GM12878 (cell line): ENCODE data around the gene ABCC1. TPM values are rescaled to one million over a fixed set of nuclear protein-coding genes. Genes with fewer than 3 reads are reported as not detected.

Experiments
- ATAC-seq: fragments of 200-7000 bp; cut with Tn5 transposase; 3 replicates; pipeline ENCODE4 v1.9.1; 2020; ENCODE audit warnings: mild to moderate bottlenecking, moderate library complexity
- BruUV-seq: library from RNA; stranded (reverse); fragments of 400-500 nt; replicated peaks from 2 replicates; lab custom pipeline; 2021; lab: Mats Ljungman, UMichigan
- CTCF ChIA-PET: fragments of 300-600 bp; sonication (Branson Sonifier 250); formaldehyde crosslinking; extraction: SDS; loops from one replicate; lab custom pipeline; 2021; ENCODE audit warnings: inconsistent platforms; lab: Yijun Ruan, JAX
- POLR2A ChIA-PET: fragments of 350-600 bp; formaldehyde crosslinking; extraction: SDS; loops from one replicate; lab custom pipeline; 2021; ENCODE audit warnings: inconsistent platforms; lab: Charles Lee
- RAD21 ChIA-PET: fragments of 300-600 bp; sonication (Branson Sonifier 250); formaldehyde crosslinking; loops from one replicate; lab custom pipeline; 2023; ENCODE audit warnings: antibody characterized with exemption; ENCODE audit not compliant: unreplicated experiment; lab: Charles Lee
- SMC1A ChIA-PET: fragments of 300-600 bp; sonication (Branson Sonifier 250); formaldehyde crosslinking; loops from one replicate; lab custom pipeline; 2023; ENCODE audit not compliant: unreplicated experiment, uncharacterized antibody; lab: Charles Lee
- DNase-seq: peaks from one replicate; pipeline ENCODE4 v3.0.0-alpha.2; 2011; ENCODE audit warnings: low read depth, low spot score
- FAIRE-seq: peaks from 3 replicates; lab custom pipeline; 2011; peaks lifted over from hg19 to GRCh38; lab: Jason Lieb, UNC
- H2AFZ ChIP-seq: 2 replicates; pipeline ENCODE4 v1.6.0; 2011; ENCODE audit warnings: low read depth, low read length, control low read depth; ENCODE audit not compliant: control insufficient read depth
- H3K27ac ChIP-seq: 2 replicates; pipeline ENCODE4 v1.5.1; 2011; ENCODE audit warnings: control low read depth; ENCODE audit not compliant: control insufficient read depth, insufficient read depth
- H3K27me3 ChIP-seq, 2 experiments: replicated peaks in 1 of 2; 2 replicates each; pipeline versions ENCODE4 v1.6.0 to v1.6.1; 2011; ENCODE audit warnings: low read length in 1 of 2; ENCODE audit not compliant: control insufficient read depth in 2 of 2, insufficient read depth in 2 of 2
- H3K36me3 ChIP-seq, 2 experiments: 2 replicates each; pipeline ENCODE4 v1.5.1; 2011; ENCODE audit warnings: low read length in 1 of 2; ENCODE audit not compliant: control insufficient read depth in 2 of 2, insufficient read depth in 2 of 2
- H3K4me1 ChIP-seq: 2 replicates; pipeline ENCODE4 v1.6.1; 2011; ENCODE audit warnings: mild to moderate bottlenecking, low read length, moderate library complexity, mixed read lengths; ENCODE audit not compliant: control insufficient read depth, insufficient read depth
- H3K4me2 ChIP-seq: 2 replicates; pipeline ENCODE4 v1.6.0; 2011; ENCODE audit warnings: control low read depth; ENCODE audit not compliant: control insufficient read depth, insufficient read depth
- H3K4me3 ChIP-seq: fragments of 200-600 bp; sonication (generic); 2 replicates; pipeline ENCODE4 v1.5.1; 2016
- H3K79me2 ChIP-seq: 2 replicates; pipeline ENCODE4 v1.6.0; 2011; ENCODE audit warnings: low read length; ENCODE audit not compliant: control insufficient read depth, insufficient read depth
- H3K9ac ChIP-seq: 2 replicates; pipeline ENCODE4 v1.8.0; 2011; ENCODE audit warnings: low read length, control low read depth, mixed read lengths; ENCODE audit not compliant: control insufficient read depth, insufficient read depth
- H3K9me3 ChIP-seq: replicated peaks from 3 replicates; pipeline ENCODE4 v1.5.1; 2011; ENCODE audit warnings: mild to moderate bottlenecking, low read length; ENCODE audit not compliant: control insufficient read depth, insufficient read depth
- H4K20me1 ChIP-seq: 2 replicates; pipeline ENCODE4 v1.6.0; 2011; ENCODE audit not compliant: control insufficient read depth, insufficient read depth
- BMI1 ChIP-seq: fragments of 450-650 bp; IDR thresholded peaks from 2 replicates; pipeline ENCODE4 v1.6.1; 2016; ENCODE audit warnings: mild to moderate bottlenecking, moderate library complexity, borderline replicate concordance
- CUX1 ChIP-seq: IDR thresholded peaks from 2 replicates; pipeline ENCODE4 v1.6.1; 2012; ENCODE audit warnings: improper control_type of control experiment, low read depth, low read length; ENCODE audit not compliant: insufficient replicate concordance
- FOS ChIP-seq: IDR thresholded peaks from 3 replicates; pipeline ENCODE4 v1.6.1; 2011; ENCODE audit warnings: borderline replicate concordance; ENCODE audit not compliant: insufficient read length; ENCODE audit errors: extremely low read depth
- IRF4 ChIP-seq: IDR thresholded peaks from 2 replicates; pipeline ENCODE4 v1.6.1; 2011; ENCODE audit warnings: low read depth, low read length
- JUND ChIP-seq: IDR thresholded peaks from 2 replicates; pipeline ENCODE4 v1.6.1; 2012; ENCODE audit warnings: low read depth, mild to moderate bottlenecking, low read length, improper control_type of control experiment, moderate library complexity
- KDM1A ChIP-seq: fragments of 200-600 bp; sonication (generic); IDR thresholded peaks from 2 replicates; pipeline ENCODE4 v1.6.1; 2016; ENCODE audit warnings: borderline replicate concordance
- POLR2A ChIP-seq: IDR thresholded peaks from 2 replicates; pipeline ENCODE4 v1.6.1; 2011; ENCODE audit warnings: low read depth, mild to moderate bottlenecking, low read length
- POLR2AphosphoS2 ChIP-seq: IDR thresholded peaks from 2 replicates; pipeline ENCODE4 v1.6.1; 2011; ENCODE audit warnings: low read depth, mild to moderate bottlenecking, low read length, improper control_type of control experiment, moderate library complexity
- RCOR1 ChIP-seq: conservative IDR thresholded peaks from 2 replicates; pipeline ENCODE4 v1.6.1; 2012; ENCODE audit warnings: low read depth, low read length, improper control_type of control experiment
- RUNX3 ChIP-seq: IDR thresholded peaks from 2 replicates; pipeline ENCODE4 v1.6.1; 2012; ENCODE audit warnings: low read length, inconsistent platforms
- ZNF592 ChIP-seq: fragments of 450-650 bp; IDR thresholded peaks from 2 replicates; pipeline ENCODE4 v1.6.1; 2017; ENCODE audit warnings: mild to moderate bottlenecking, moderate library complexity
- WGBS: methylation state at CpG from one replicate; pipeline ENCODE4 v1.1.6; 2016; ENCODE audit warnings: low lambda C conversion rate; ENCODE audit not compliant: insufficient replicate concordance, insufficient coverage; ENCODE audit errors: missing lambda C conversion rate; 5-methylcytosine and 5-hydroxymethylcytosine counted together
- in situ Hi-C: fragments of 300-500 bp; cut with MboI; formaldehyde crosslinking; loops from 9 replicates; pipeline ENCODE4 v1.14.3; 2018; ENCODE audit warnings: mixed read lengths
- intact Hi-C: fragments of 100-400 bp; cut with micrococcal nuclease; formaldehyde crosslinking; loops from one replicate; pipeline ENCODE4 v1.14.2; 2022; ENCODE audit not compliant: unreplicated experiment
- polyA plus RNA-seq, 11 experiments: library from polyadenylated mRNA; depleted of rRNA in 4 of 11; unstranded in 6 of 11; stranded (reverse) in 5 of 11; fragments of >200 nt; fragmentation: Nextera tagmentation in 4 of 11; fragmentation: Illumina TruSeq in 1 of 11; extraction: Ambion mirVana in 4 of 11; extraction: Trizol in 1 of 11; gene quantifications; 1 replicate in 1 of 11; 2 replicates in 10 of 11; pipeline versions ENCODE4 v1.2.1 to v1.2.3, GENCODE V29; 2011 to 2016; ENCODE audit warnings: inconsistent platforms in 2 of 11, missing spikeins in 2 of 11, low read depth in 1 of 11
- total RNA-seq, 4 experiments: library from RNA; depleted of rRNA in 3 of 4; stranded (reverse); fragments of >200 nt in 3 of 4; fragmentation: Illumina TruSeq in 1 of 4; extraction: Trizol in 1 of 4; gene quantifications; 2 replicates each; pipeline versions ENCODE4 v1.2.1 to v1.2.3, GENCODE V29; 2013 to 2021

ABCC1 gene
- total and polyA plus RNA-seq, 10 of the 15 experiments (the other 5 are each of a cell fraction or from before 2014, with no cell fraction given) = 3.2 to 44.6 (median 14.5) TPM

- Histone ChIP-seq H3K4me1 (no peaks in the 10 kb centered on the region), H3K27ac (no peak overlapping the region), H4K20me1 (no peaks in the 10 kb centered on the region), H3K79me2 (no peaks in the 10 kb centered on the region), H3K4me3 (no peak overlapping the region), H2AFZ (no peak overlapping the region), H3K9me3 (peaks cover 8% of the 10 kb centered on the region; the same call in 2 of the 3 replicates), H3K4me2 (no peak overlapping the region), H3K27me3 (no peaks in the 10 kb centered on the region), H3K36me3 (peaks cover 11 to 50% of the 10 kb centered on the region in 2 experiments), H3K9ac (no peak overlapping the region)
- ChIA-PET POLR2A (no interaction called here), RAD21 (interaction anchor here (0.5 kb wide), 1 partner anchor 110 kb away, joined by 3 read pairs; no protein-coding TSS in a partner anchor), CTCF (interaction anchor here (0.9 to 1.2 kb wide), 3 partner anchors 237 to 303 kb away, joined by 3 to 8 read pairs (median 5); partner anchors contain the start of gene CEP20), SMC1A (interaction anchor here (1.2 kb wide), 1 partner anchor 574 kb away, joined by 3 read pairs; no protein-coding TSS in a partner anchor)
- intact Hi-C loops = loop anchor here (10.0 kb wide), 1 partner anchor 360 kb away; no protein-coding TSS in a partner anchor
- DNase-seq (no peak), ATAC-seq (no peak), FAIRE-seq (no peak)
- 97% methylated on average over 3 of the region's 3 CpGs for WGBS
- no TSS peak for BruUV-seq
- in situ Hi-C loops = loop anchor here (5.0 to 10.0 kb wide), 2 partner anchors 60 to 368 kb away; no protein-coding TSS in a partner anchor
- no peak for TF ChIP-seq KDM1A
- TF ChIP-seq FOS = no peak
- no peak for TF ChIP-seq ZNF592
- TF ChIP-seq IRF4 = no peak
- no peak for TF ChIP-seq JUND
- TF ChIP-seq BMI1 = no peak
- TF ChIP-seq POLR2A = no peak
- no peak for TF ChIP-seq CUX1
- TF ChIP-seq RCOR1 = no peak
- no peak for TF ChIP-seq RUNX3
- no peak for TF ChIP-seq POLR2AphosphoS2
These were observed 175.6 kb downstream of the ABCC1 start for GRCh38 chr16:16124974-16125373.
